Stimulated activated CD8-positive, alpha-beta memory T cell treated with anti-CD3 and anti-CD28 coated beads, Interleukin-15, amount 100 ng/mL, for 24 hours (primary cell): ENCODE measurements around the gene HDAC7.
"Not testable (repeated sequence)": the region's sequence is repeated elsewhere in the genome, so short reads cannot be mapped to it uniquely, and the experiment has no call there.

Experiments used
- DNase-seq: peaks from one replicate; pipeline ENCODE4 v3.0.0-alpha.2; 2020; ENCODE audit warnings: low read depth

Gene HDAC7

DNA sequence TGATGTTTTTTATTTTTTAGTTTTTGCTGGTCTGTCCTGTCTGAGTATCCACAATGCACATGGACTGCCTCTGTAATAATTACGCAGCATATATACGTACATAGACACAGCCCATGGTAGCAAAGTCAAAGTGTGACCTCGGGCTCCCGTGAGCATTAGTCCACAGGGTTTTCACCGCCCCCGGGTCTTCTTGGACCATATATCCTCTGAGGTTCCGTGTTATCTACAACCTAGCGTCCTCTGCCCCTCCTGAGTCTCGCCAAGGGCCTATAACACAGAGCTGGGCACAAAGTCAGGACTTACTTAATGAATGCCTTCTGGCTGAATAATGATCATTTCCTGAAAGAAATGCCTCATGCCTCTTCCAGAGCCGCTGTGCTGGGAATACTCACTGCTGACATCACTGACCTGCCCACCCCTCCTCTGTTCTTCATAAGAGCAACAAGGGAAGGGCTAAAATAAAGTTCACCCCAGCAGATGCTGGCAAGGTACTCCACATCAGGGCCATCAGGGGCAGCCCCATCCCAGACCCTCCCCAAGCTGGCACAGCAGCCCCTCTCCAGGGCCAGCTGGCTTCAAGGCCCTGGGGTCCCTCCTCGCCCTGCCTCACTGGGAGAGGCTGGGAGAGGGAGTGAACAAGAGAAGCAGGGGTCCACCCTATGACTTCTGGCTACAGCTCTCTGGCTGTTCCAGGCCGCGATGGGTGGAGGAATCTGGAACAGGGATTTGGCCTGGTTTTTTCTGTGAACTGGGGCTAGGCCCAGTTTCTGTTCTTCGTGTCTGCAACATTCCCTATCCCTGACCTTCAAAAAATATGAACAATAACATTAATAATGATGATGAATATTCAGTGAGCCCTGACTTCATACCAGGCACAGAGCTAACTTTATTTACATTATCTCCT lies 7.9 kb downstream of the HDAC7 start:
- DNase-seq = no peak

DNA sequence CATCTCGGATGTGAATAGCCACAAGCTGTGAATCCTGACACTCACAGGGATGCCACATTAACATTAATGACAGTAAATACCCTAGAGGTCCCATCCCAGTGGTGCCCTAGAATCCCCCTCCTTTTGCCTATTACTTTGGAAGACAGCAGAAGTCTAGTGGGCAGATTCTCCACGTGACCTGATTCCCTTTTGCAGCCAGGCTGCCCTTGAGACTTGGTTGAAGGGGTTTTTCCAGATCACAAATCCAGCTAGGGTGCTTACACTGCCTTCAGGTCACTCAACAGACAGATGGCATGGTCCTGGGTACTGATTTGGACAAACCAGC lies 8.7 kb downstream of the HDAC7 start:
- no peak for DNase-seq

DNA sequence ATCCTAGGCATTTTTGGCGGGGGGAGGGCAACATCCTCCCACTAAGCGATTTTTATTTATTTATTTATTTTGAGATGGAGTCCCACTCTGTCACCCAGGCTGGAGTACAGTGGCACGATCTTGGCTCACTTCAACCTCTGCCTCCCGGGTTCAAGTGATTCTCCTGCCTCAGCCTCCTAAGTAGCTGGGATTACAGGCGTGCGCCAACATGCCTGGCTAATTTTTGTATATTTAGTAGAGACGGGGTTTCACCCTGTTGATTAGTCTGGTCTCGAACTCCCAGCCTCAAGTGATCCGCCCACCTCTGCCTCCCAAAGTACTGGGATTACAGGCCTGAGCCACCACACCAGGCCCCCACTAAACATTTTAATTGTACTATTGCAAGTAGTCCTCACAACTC lies 10.2 kb downstream of the HDAC7 start:
- DNase-seq = not testable (repeated sequence)

DNA sequence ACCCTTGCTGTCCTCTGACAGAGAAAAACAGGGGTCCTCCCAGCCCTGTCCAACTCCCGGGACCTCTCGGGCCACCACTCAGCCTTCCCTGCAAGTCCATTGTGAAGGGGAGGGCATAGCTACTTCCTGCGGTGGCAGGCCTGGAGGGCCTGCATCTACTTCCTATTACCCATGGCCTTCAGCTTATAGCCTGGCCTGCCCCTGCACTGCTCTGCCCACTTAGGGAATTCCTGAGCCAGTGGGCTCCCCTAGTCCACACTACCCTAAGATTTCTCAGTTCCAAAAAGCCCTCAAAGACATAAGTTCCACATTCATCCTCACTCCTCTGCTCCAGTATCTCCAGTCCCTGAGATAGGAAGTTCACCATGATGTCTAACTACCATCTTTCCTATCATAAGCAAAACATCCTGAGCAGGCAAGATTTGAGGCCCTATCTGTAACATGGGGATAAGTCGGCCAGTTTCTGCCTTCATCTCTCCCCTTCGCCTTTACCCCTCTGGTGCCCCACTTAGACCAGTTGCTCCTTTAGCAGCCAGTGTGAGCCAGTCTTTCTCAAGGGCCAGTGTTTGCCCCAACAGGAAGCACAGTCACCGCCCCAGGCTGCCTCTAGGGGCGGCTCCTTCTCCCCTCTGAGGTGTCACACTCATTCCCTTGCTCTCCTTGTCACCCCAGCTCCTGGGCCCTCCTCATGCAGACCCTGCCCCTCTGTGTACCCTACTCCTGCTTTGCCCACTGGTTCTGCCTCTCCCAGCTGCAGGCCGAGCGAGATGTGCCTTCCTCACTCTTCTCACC lies 10.9 kb downstream of the HDAC7 start:
- no peak for DNase-seq

DNA sequence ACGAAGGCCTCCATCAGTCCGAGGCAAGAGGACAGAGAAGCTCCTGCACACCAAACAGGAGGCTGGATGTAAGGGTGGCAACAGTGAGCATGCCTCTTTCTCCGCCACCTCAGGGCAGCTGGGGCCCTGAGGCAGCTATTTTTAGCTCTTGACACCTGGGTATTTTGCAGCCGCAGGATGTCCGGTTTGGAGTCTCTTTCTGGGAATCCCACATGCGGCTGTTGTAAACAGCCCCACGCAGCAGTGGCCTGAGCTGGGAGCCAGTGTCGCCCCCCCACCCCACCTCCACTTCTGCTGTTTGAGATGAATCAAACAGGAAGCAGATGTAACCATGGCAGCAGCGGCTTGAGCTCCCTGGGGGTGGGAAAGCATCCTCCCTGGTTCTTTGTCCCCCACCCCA lies 11.7 kb downstream of the HDAC7 start:
- DNase-seq = no peak

DNA sequence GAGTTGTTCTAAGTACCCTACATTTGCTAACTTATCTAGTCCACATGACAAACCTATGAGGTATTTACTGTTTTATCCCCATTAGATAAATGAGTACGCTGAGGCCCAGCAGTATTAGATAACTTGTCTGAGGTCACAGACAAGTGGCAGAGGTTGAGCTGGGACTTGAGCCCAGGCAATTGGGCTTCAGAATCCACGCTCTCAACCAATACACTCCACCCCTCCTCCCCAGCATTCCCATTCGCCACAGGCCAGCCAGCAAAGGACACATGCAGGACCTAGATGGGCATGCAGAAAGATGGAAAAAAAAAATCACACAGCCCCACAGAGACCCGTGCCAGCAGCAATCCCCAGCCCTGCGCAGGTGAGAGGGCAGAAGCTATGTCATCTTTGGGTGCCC lies 12.4 kb downstream of the HDAC7 start:
- DNase-seq = no peak

DNA sequence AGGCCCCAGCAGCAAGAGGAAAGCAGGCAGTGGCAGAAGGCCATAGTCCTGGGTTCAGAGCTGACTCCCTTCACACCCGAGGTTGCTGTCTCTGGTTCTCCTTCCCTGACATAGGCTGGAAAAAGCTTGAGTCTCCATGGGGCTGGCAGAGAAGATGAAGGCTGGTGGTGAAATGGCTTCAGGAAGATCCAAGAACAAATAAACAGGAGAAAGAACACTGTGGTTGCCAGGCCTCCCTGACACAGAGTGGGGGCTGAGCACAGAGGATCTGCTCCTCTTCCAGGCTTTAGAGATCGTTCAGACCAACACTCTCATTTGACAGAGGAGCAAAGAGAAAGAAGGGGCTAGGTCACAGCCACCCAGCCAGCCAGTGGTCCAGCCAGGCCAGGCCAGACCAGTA lies 14.3 kb downstream of the HDAC7 start:
- DNase-seq = no peak

DNA sequence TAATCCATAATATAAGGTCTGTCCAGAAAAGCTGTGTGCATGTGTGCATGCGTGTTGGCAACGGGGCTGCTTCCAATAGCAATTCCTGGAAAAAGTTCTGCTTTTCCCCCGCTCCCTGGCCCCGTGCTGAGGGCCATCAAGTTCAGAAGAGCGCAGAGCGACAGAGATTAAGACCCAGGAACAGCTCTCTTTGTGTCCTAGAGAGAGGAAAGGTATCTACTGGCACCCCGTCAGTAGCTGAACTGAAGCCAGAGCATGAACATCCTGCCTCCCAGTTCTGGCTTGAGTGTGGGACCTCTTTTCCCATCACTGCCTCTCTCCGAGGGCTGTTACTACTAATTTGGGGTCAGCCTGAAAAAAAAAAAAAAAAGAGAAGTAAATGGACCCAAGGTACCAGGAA lies 15.5 kb downstream of the HDAC7 start:
- DNase-seq = no peak

DNA sequence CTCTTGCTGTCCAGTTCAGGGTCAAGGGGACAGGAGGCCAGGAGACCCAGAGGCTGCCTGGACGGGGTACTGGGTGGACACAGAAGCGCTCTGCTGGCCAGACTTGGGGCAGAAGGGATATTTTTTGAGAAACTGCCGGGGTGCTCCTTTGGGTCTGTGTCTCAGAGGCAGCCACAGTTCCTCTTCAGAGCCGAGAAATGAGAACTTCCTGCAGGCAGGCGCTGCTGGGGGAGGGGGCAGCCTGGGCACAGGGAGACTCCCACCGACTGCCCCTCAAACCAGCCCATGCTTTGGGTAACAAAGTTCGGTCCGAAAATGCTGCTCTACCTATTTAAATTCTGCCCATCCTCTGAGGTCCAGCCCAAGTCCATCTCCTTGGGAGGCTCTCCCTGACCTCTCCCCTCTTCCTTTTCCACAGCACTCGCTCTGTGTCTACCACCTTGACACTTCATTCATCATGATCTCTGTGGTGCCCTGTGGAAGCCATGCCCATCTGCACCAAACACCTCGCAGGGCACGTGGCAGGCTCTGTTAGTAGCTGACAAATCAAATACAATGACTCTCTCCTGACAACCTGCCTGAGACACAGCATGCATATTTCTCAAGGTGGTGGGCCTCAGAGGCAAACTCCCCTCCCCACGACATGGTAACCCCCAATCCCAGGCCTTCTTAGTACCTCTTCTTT lies 16.4 kb downstream of the HDAC7 start:
- DNase-seq = no peak

DNA sequence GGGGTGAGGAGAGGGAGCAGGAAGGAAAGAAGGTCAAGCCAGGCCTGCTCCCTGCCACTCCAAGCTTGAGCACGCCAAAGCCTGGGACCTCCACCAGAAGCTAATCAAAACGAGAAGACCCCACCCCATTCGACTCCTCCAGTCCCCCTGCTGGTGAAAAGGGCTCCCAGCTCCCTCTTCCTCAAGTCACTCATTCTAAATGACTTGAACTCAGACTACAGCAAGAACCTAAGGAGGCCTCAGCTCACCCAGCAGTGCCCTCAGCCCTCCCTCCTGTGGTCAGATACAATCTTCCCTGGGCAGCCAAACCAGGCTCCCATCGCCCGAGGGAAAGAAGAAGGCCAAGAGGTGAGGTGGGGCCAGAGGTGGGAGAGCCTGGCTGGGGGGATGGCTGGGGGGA lies 17.4 kb downstream of the HDAC7 start:
- no peak for DNase-seq

DNA sequence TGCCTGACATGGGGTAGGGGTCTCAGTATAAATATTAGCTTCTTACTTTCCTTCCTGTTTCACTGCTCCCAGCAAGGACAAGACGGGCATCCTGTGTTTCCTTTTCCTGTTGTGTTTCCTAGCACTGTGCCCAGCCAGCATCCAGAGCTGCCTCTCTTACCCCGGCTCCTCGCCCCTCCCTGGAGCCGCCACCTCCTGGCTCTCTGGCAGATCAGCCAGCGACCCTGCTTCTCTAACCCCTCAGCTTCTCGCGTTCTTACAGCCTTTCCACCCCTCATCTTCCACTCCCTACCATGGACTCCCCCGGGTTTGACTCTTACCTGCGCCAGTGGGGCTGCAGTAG lies 17.8 kb downstream of the HDAC7 start:
- DNase-seq = no peak

DNA sequence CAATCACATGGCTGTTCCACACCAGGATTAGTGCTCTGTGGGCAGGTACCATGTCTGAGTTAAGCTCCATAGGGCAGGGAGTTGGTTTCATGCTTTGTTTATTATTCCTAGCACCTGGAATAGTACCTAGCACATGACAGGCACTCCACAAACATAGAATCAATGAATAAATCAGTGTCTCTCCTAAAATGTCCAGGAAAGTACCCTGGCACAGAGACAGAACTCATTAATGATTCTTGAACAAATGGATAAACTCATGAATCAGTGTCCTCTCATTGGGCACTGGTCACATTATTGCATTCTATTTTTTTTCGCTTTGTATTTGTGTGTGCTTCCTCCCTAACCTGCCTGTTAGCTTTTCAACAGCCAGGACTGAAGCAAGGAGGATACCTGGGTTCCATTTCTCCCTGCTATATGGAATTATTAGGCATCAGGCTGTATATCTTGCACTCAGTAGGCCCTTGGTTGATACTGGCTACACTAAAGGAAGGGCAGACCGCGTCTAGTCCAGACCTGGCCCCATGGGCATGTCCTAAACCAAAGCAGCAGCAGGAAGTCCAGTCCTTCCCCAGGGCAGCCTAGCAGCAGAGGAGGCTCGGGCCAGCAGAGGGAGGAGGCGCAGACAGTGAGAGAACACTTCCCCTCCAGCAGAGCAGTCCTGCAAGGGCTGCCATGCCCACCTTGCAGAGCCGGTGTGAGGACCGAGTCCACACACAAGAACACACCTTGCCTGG lies 18.4 kb downstream of the HDAC7 start:
- no peak for DNase-seq

DNA sequence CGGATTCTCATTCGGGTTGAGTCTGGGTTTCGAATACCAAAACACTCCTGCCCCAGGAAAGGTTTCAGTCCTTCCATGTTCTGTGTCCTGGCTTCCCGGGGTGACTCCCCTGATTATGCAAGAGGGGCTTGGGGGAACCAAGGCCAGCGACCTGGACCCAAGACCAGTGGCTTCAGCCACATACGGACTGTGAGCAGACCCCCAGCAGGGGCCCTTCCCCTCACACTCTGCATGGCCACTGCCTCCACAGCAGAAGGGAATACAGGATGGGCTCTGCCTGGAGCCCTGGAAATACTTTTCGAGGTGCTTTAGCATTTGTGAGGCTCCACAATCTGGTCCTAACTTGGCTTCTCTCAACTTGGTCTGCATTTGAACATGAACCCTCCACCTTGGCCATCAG lies 19.1 kb downstream of the HDAC7 start:
- no peak for DNase-seq

DNA sequence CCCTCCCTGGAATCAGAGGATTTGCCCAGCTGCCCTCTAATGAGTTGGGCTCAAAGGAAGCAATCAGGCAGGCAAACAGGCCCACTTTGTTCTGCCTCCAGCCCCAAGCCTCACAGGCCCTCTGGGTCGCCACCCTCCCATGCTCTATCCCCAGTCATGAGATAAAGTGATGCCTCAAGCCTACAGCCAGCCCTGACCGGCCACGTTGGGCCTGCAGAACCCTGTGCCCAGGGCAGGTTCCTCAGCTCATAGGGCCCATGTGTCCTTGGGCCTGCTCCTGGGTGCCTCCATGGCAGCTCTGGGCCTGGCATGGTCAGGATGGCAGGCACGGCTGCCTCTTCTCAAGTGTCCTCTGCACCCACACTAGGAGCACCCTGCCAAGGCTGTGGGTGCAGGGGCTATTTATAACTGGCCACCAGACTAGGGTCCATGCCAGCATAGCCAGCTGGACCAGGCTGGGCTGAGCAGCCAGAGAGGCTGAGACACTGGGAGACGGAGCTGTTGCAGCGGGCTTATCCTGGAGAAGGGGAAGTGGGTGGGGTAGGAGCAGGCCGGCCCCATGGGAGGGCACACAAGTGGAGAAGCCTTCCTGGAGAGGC lies 20.2 kb downstream of the HDAC7 start:
- no peak for DNase-seq

DNA sequence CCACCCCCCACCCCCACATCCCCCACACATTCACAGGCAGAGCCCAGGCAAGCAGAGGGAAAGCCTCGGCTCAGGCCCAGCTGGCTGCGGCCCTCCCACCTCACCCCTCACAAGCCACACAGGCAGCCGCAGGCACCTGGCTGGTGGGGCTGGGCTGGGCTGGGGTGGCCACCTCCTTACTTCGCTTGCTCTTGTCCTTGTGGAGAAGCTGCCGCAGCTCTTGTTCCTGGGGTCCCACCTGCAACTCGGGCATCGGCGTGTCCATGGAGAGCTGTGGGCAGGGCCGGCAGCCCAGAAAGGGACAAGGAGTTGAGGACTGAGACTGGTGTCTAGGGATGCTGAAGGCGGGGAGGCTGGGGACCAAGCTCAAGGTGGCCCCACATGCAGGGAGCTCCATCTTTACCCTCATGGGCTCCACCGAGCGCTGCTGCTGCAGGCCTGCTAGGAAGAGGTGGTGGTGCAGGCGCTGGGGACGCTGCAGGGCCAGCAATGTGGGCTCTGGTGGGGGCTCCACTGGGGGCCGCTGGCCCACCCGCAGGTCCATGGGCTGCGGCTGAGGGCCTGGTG lies 21.2 kb downstream of the HDAC7 start:
- DNase-seq = no peak

DNA sequence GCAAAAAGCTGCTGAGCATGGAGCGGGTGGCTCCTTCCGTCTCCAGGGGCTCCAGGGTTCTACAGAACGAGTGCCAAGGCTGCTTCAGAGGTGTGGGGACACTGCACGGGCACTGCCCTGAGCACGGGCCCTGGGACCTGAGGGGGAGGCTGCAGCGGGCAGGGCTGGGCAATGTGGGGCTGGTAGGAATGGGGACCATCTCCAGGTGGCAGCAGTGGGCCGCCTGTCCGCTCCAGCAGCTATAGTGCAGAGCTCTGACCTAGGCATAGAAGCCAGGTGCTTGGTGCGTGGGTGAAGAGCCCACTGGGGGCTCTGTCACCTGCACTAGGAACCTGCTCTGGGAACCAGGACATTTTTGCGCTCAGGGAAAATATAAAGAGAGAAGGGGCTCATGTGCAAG lies 22.3 kb downstream of the HDAC7 start:
- DNase-seq = no peak

DNA sequence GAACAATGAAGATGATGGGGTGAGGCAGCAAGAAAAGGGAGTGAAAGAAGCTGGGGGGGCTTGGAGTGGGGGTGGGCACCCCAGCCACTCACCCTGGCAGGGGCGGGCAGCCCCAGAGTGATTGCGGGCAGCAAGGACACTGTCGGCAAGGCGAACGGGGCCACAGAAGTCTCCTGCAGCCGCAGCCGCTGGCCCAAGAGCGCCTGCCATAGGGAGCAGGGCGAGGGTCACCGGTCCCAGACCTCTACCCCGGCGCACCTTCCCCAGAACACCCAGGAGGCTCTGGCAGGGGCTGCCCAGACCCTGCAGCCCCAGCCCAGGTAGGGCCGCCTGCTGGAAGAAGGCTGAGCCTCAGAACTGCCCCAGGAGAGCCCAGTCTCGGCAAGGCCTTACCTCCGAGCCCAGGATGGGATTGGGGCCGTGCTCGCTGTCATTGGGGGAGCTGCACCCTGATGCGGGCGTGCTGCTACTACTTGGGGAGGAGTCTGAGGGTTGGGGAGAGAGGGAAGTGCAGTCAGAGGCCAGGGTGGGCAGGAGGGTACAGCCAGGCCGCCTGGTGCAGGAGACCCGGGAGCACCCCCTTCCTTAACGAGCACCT lies 23.8 kb downstream of the HDAC7 start:
- DNase-seq = no peak

DNA sequence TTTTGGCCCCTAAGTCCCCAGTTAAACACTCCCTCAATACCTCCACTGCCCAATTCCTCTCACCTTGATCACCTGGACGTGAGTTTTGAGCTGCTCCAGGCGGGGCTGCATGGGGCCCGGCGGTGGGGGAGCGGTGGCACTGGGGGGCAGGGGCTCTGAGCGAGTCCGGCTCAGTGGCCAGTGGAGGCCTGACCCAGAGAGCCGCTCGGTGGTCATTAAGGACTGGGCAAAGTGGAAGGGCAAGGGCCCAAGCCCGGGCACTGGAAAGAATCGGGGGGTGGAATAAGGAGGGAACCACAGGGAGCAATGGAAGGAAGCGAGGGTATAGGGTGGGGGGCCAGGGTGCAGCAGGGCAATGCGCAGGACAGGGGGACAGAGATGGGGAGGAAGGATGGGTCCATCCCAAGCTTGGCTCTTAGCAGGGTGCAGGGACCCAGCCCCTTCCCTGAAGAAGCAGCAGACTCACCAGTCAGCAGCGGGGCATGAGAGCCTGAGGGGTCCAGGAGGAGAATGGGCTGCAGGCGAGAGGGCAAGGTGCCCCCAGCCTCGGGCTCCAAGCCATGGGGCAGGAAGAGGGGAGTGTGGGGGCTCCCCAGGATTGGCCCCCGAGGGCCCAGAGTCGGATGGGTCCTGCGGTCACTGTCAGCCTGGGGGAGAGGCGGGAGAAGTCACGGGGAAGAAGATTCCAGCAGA lies 24.4 kb downstream of the HDAC7 start:
- DNase-seq = no peak

DNA sequence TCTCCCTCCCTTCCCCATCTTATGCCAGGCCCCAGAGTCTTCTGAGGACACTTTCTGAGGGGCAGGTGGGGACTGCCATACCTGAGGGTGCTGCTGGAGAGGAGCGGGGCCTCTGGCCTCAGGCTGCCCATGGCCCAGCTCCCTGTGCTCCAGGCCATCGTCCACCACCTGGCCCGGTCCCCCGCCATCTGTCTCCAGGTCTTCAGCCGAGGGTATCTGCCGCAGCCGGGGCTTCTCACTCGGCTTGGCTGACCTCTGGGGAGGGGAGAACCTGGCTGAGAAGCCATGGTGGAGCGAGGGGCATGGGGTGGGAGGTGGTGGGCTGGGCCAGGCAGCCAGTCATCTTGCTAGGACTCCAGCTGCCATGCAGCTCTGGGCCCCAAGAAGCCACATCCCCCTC lies 25.0 kb downstream of the HDAC7 start:
- no peak for DNase-seq

DNA sequence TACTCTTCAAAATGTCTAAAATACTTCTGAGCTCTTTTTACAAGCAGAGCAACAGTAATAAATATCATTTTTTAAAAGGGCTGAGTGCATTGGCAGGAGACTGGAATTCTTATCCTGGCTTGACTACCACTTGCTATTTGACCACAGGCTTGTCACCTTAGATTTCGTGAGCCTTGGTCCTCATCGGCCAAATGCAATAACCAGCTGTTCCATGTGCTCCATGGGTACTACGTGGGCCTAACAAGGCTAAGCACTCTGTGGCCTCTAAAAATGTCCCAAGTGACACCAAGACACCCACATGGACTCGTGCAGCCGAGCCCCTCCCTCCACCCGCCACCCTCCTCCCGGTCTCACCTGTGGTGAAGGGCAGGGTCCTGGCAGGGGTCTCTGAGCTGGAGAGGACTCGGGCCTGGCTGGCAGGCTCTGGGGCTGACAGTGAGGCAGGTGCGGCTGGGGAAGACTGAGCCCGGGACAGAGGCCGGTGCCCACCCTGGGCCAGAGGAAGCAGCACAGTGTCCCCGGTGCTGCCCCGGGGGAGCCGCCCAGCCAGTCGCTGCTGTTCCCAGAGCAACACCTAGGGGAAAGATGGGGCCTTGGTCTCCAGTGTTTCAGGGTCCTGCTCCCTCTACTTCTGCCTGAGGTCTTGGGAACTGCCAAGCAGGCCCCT lies 26.6 kb downstream of the HDAC7 start:
- no peak for DNase-seq
